Ovary (tissue), 9 donors: ENCODE results near the gene PAK1. TPM values are rescaled to one million over a fixed set of nuclear protein-coding genes. Genes with fewer than 3 reads are reported as not detected.

Source experiments
- DNase-seq, 5 donors: peaks; one replicate each; pipeline ENCODE4 v3.0.0-alpha.2; 2019 to 2020
- H3K27ac ChIP-seq, 2 donors: fragments of 200-600 bp; one replicate each; pipeline versions ENCODE4 v1.5.1 to v1.8.0; 2019 to 2022
- H3K27me3 ChIP-seq: fragments of 200-600 bp; one replicate; pipeline ENCODE4 v1.8.0; 2022
- H3K36me3 ChIP-seq: fragments of 200-600 bp; sonication (generic); one replicate; pipeline ENCODE4 v1.5.1; 2019
- H3K4me1 ChIP-seq: one replicate; pipeline ENCODE4 v1.8.1; 2013; ENCODE audit warnings: mild to moderate bottlenecking, moderate library complexity; ENCODE audit not compliant: insufficient read depth
- H3K4me3 ChIP-seq: fragments of 200-600 bp; sonication (generic); one replicate; pipeline ENCODE4 v1.5.1; 2017
- H3K9me3 ChIP-seq, 2 donors: fragments of 200-600 bp in 1 of 2; sonication (generic) in 1 of 2; one replicate each; pipeline versions ENCODE4 v1.5.1 to v1.8.1; 2013 to 2019; ENCODE audit warnings: mild to moderate bottlenecking in 1 of 2, moderate library complexity in 1 of 2
- EP300 ChIP-seq: sonication (generic); formaldehyde crosslinking; IDR thresholded peaks from one replicate; pipeline ENCODE4 v1.6.1; 2017; ENCODE audit warnings: antibody characterized with exemption
- POLR2A ChIP-seq: fragments of 450-650 bp; IDR thresholded peaks from one replicate; pipeline ENCODE4 v1.6.1; 2017; ENCODE audit warnings: antibody characterized with exemption, mild to moderate bottlenecking, moderate library complexity
- WGBS, 3 donors: extraction: QIAGEN DNeasy Blood & Tissue Kit in 1 of 3; methylation state at CpG; one replicate each; pipeline versions ENCODE4 v1.1.5 to v1.1.7; 2013 to 2017; 5-methylcytosine and 5-hydroxymethylcytosine counted together
- intact Hi-C, 4 donors: fragments of 100-400 bp; cut with DNase I; formaldehyde crosslinking; loops; one replicate each; pipeline versions ENCODE4 v1.11.0 to v1.15.1; 2022 to 2023
- polyA plus RNA-seq, 2 donors: library from polyadenylated mRNA; stranded (reverse); fragments of 200-250 nt in 1 of 2; fragments of 350-450 nt in 1 of 2; fragmentation: Illumina TruSeq in 1 of 2; extraction: RNeasy Lipid Tissue Mini Kit (QIAGEN cat#74804) in 1 of 2; gene quantifications; one replicate each; pipeline ENCODE4 v1.2.3, GENCODE V29; 2013 to 2014
- total RNA-seq, 7 donors: library from RNA; depleted of rRNA in 2 of 7; stranded (reverse); fragments of >200 nt in 2 of 7; fragmentation: NEBNext Ultra II Directional in 3 of 7; extraction: Animal tissue kit (Norgen Biotek cat#: 25700) in 3 of 7; gene quantifications; one replicate each; pipeline versions ENCODE4 v1.1.0 to v1.2.4, GENCODE V29; 2016 to 2023
- TF ChIP-seq, protein P1 (sequence below), 3 donors: fragments of 450-650 bp in 2 of 3; fragments of 200-600 bp in 1 of 3; IDR thresholded peaks; one replicate each; pipeline versions ENCODE4 v1.5.1 to v1.8.0; 2016 to 2022; ENCODE audit warnings: antibody characterized with exemption in 3 of 3, mild to moderate bottlenecking in 1 of 3
- donor health status: DM: no; HTN: no; CAD: no; lungs with moderate emphysema.
- donor health status: DM: no; HTN: no; CAD: no.
- donor health status: Bipolar disorder and iron deficiency.
- donor health status: DM: yes; HTN: yes; CAD: no.
- donor health status: DM: no; HTN: no; CAD: no.
- donor health status: DM: yes; HTN: yes; CAD: no.

Gene PAK1
- total and polyA plus RNA-seq, 9 donors, result 18.4 to 53.0 (median 42.3) TPM

DNA sequence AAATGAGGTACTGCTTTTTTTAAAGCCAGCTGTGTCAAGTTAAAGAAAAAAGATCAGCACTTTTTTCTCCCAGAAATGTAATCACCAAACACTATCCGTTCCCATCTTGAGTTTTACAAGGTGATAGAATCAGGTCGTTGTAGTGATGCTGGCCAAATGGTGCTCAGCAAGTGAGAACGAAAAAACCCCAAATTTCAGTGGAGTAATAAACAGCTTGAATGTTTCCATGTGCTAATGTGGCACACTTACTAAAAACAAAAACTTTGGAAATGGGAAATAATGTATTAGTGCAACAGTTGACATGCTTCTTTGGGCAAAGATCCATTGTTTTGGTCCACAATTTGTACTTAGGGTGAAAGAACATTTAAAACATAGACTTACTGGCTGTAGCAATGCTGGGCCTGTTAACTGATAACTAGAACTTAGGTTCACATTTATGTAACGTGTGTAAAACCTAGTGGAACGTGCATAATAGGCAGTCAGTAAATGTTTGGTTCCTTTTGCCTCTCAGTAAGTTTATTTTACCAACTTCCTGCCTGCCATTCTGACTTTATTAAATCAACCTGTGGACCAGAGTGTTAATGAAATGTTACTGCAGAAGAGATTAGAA is 157.1 kb downstream of the PAK1 start:
- no peak overlapping the region for H3K4me3 ChIP-seq
- 6 to 13% (median 7%) methylated on average over 5 of the region's 5 CpGs for WGBS, 3 donors
- intact Hi-C loops, result no loop called here
- TF ChIP-seq EP300 (no peak), POLR2A (no peak)
- TF ChIP-seq, protein P1, sequence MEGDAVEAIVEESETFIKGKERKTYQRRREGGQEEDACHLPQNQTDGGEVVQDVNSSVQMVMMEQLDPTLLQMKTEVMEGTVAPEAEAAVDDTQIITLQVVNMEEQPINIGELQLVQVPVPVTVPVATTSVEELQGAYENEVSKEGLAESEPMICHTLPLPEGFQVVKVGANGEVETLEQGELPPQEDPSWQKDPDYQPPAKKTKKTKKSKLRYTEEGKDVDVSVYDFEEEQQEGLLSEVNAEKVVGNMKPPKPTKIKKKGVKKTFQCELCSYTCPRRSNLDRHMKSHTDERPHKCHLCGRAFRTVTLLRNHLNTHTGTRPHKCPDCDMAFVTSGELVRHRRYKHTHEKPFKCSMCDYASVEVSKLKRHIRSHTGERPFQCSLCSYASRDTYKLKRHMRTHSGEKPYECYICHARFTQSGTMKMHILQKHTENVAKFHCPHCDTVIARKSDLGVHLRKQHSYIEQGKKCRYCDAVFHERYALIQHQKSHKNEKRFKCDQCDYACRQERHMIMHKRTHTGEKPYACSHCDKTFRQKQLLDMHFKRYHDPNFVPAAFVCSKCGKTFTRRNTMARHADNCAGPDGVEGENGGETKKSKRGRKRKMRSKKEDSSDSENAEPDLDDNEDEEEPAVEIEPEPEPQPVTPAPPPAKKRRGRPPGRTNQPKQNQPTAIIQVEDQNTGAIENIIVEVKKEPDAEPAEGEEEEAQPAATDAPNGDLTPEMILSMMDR (IDR thresholded peaks at IDR 0.05), result no peak
- no peak overlapping the region for H3K27ac ChIP-seq
- H3K36me3 ChIP-seq, result no peaks in the 10 kb centered on the region
- no peaks in the 10 kb centered on the region for H3K9me3 ChIP-seq
- no peaks in the 10 kb centered on the region for H3K27me3 ChIP-seq
- no peak for DNase-seq
- peaks cover 7% of the 10 kb centered on the region for H3K4me1 ChIP-seq

DNA sequence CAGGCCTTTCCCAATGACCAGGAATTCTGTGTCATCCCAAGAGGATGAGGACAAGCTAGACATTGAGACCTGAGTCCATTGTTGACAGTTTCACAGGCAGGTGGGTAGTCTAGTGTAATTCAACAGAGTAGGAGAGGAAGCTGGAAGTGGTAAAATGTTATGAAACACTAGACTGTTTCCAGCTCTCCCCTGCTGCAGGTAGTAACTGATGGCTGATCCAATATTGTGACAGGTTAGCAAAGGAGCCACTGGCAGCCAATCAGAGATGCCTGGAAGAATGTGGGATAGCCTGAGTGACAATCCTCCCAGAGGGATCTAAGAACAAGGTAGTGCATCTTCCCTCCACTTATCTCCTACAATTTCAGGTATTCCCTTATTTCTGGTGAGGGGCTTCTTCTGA is 161.8 kb downstream of the PAK1 start:
- intact Hi-C loops, result no loop called here

DNA sequence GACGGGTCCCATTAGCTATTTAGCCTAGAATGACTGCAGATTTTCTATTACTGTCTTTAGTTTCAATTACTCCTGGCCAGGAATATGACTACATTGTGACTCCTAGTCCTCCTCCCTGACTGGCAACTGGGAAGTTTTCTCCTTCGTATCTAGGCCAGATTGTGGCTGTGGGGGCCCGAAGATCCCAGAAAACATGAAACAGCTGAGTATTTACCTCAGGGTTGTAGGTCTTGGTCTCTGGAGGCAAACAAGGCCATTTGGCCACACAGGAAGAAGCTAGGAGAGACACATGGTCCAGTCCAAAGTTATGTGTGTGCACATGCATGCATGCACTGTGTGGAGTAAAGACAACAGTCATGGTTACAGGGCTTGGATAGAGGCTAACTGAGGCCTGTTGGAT is 162.2 kb downstream of the PAK1 start:
- no peaks in the 10 kb centered on the region for H3K9me3 ChIP-seq
- no peaks in the 10 kb centered on the region for H3K36me3 ChIP-seq
- WGBS, 3 donors, result 72 to 80% (median 78%) methylated on average over 3 of the region's 3 CpGs
- H3K4me3 ChIP-seq, result no peak overlapping the region
- TF ChIP-seq, protein P1 (IDR thresholded peaks at IDR 0.05), result no peak
- TF ChIP-seq POLR2A (no peak), EP300 (no peak)
- no peak for DNase-seq
- no peaks in the 10 kb centered on the region for H3K27me3 ChIP-seq
- no peak overlapping the region for H3K27ac ChIP-seq
- peaks cover 4% of the 10 kb centered on the region for H3K4me1 ChIP-seq
- intact Hi-C loops, result no loop called here

More for the DNA sequence above, 161.8 kb downstream of the PAK1 start:
- no peaks in the 10 kb centered on the region for H3K27me3 ChIP-seq
- TF ChIP-seq, protein P1 (IDR thresholded peaks at IDR 0.05), result no peak
- TF ChIP-seq POLR2A, result no peak
- no peak for TF ChIP-seq EP300
- no peaks in the 10 kb centered on the region for H3K9me3 ChIP-seq
- H3K27ac ChIP-seq, result no peak overlapping the region
- H3K4me1 ChIP-seq, result peaks cover 4% of the 10 kb centered on the region
- no peak for DNase-seq
- no peaks in the 10 kb centered on the region for H3K36me3 ChIP-seq
- no peak overlapping the region for H3K4me3 ChIP-seq

DNA sequence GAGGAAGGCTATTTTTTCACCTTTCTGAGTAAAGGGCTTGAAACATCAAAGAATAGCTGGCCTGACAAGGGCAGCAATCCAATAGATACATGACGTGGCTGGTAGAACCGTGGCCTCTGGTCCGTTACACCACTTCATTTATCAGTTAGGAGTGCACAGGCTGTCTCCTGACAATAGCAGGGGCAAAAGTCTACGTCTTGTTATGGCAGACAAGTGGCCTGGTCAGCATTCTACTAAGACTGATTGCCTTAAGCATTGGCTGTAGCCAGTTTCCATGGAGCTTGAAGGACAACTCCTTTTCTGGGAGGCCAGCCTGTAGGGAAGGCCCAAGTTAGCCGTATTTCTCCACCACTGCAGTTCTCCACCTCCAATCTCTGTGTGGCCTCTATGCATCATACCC is 163.2 kb downstream of the PAK1 start:
- Histone ChIP-seq H3K9me3 (no peaks in the 10 kb centered on the region), H3K36me3 (no peaks in the 10 kb centered on the region), H3K27me3 (no peaks in the 10 kb centered on the region), H3K27ac (no peak overlapping the region), H3K4me1 (no peaks in the 10 kb centered on the region), H3K4me3 (no peak overlapping the region)
- 77 to 97% (median 88%) methylated on average over 5 of the region's 5 CpGs for WGBS, 3 donors
- TF ChIP-seq, protein P1 (IDR thresholded peaks at IDR 0.05), result no peak
- TF ChIP-seq POLR2A (no peak), EP300 (no peak)
- DNase-seq, result no peak
- intact Hi-C loops, result no loop called here
